GM18909 (cell line): ENCODE measurements around the gene MEF2A.
"Not testable (repeated sequence)": the region's sequence is repeated elsewhere in the genome, so short reads cannot be mapped to it uniquely, and the experiment has no call there.

Experiments
- ATAC-seq: cut with Tn5 transposase; IDR thresholded peaks from one replicate; pipeline ENCODE4 v1.9.1; 2021; ENCODE audit warnings: mild to moderate bottlenecking; ENCODE audit not compliant: unreplicated experiment, poor library complexity

Gene MEF2A

GRCh38 chr15:99721104-99721778, 155.5 kb downstream of the MEF2A start:
- no peak for ATAC-seq

GRCh38 chr15:99721896-99722295, 156.1 kb downstream of the MEF2A start:
- ATAC-seq = no peak

GRCh38 chr15:99722406-99722805, 156.6 kb downstream of the MEF2A start:
- no peak for ATAC-seq

GRCh38 chr15:99726333-99726732, 160.5 kb downstream of the MEF2A start:
- ATAC-seq = no peak

- ATAC-seq = no peak
Measured at GRCh38 chr15:99727330-99727729, 161.5 kb downstream of the MEF2A start.

- no peak for ATAC-seq
Measured at GRCh38 chr15:99727733-99728132, 161.9 kb downstream of the MEF2A start.

GRCh38 chr15:99728916-99729315, 163.1 kb downstream of the MEF2A start:
- no peak for ATAC-seq

GRCh38 chr15:99729327-99729726, 163.5 kb downstream of the MEF2A start:
- ATAC-seq = no peak

GRCh38 chr15:99729920-99730319, 164.1 kb downstream of the MEF2A start:
- ATAC-seq = no peak

- no peak for ATAC-seq
Measured at GRCh38 chr15:99731336-99732123, 165.7 kb downstream of the MEF2A start.

- ATAC-seq = no peak
Measured at GRCh38 chr15:99732124-99732750, 166.5 kb downstream of the MEF2A start.

- peak; percentile 32 for ATAC-seq
Measured at GRCh38 chr15:99732751-99733267, 167.0 kb downstream of the MEF2A start.

GRCh38 chr15:99733268-99734039, 167.7 kb downstream of the MEF2A start, which contains the start of gene LYSMD4:
Gene LYSMD4, minus strand, starts transcription at chr15:99733437. Its CDS starts 1,438 bp downstream, at chr15:99731999.
- peak; percentile 99 for ATAC-seq

- ATAC-seq = not testable (repeated sequence)
Measured at GRCh38 chr15:99734040-99734291, 168.2 kb downstream of the MEF2A start.

GRCh38 chr15:99734575-99734974, 168.8 kb downstream of the MEF2A start:
- no peak for ATAC-seq

- ATAC-seq = no peak
Measured at GRCh38 chr15:99735868-99736267, 170.1 kb downstream of the MEF2A start.

- ATAC-seq = no peak
Measured at GRCh38 chr15:99736702-99737101, 170.9 kb downstream of the MEF2A start.

GRCh38 chr15:99738021-99738847, 172.4 kb downstream of the MEF2A start:
- ATAC-seq = no peak

- no peak for ATAC-seq
Measured at GRCh38 chr15:99741835-99742234, 176.1 kb downstream of the MEF2A start.

- no peak for ATAC-seq
Measured at GRCh38 chr15:99744142-99744541, 178.4 kb downstream of the MEF2A start.
